MM.1S (cell line): Measurements from ENCODE around the gene OAF.

Experiments
- DNase-seq: peaks from one replicate; pipeline ENCODE4 v3.0.0-alpha.2; 2015
- H2AFZ ChIP-seq: fragments of 300-600 bp; sonication (generic); 2 replicates; pipeline ENCODE4 v1.6.0; 2016; ENCODE audit warnings: antibody characterized with exemption, low read length
- H3F3A ChIP-seq: fragments of 300-600 bp; sonication (generic); 2 replicates; pipeline ENCODE4 v1.6.1; 2016; ENCODE audit warnings: mild to moderate bottlenecking, antibody characterized with exemption, low read length, moderate library complexity, mixed read lengths; ENCODE audit not compliant: insufficient read depth
- H3K27ac ChIP-seq: fragments of 300-600 bp; sonication (generic); 2 replicates; pipeline ENCODE4 v1.5.1; 2016; ENCODE audit warnings: mild to moderate bottlenecking, low read length
- H3K27me3 ChIP-seq: fragments of 300-600 bp; sonication (generic); replicated peaks from 2 replicates; pipeline ENCODE4 v1.6.0; 2016; ENCODE audit warnings: low read length; ENCODE audit not compliant: insufficient read depth
- H3K36me3 ChIP-seq: fragments of 300-600 bp; sonication (generic); replicated peaks from 2 replicates; pipeline ENCODE4 v1.6.1; 2016; ENCODE audit warnings: mild to moderate bottlenecking, low read length, mixed read lengths; ENCODE audit not compliant: insufficient read depth
- H3K4me1 ChIP-seq: fragments of 300-600 bp; sonication (generic); 2 replicates; pipeline ENCODE4 v1.6.1; 2016; ENCODE audit warnings: low read length, mixed read lengths
- H3K4me2 ChIP-seq: fragments of 300-600 bp; sonication (generic); 2 replicates; pipeline ENCODE4 v1.6.0; 2016; ENCODE audit warnings: low read depth, low read length
- H3K4me3 ChIP-seq: fragments of 300-600 bp; sonication (generic); 2 replicates; pipeline ENCODE4 v1.5.1; 2016; ENCODE audit warnings: low read length, mixed read lengths
- H3K79me2 ChIP-seq: fragments of 300-600 bp; sonication (generic); 2 replicates; pipeline ENCODE4 v1.6.1; 2016; ENCODE audit warnings: mixed run types, low read length, mixed read lengths
- H3K9ac ChIP-seq: fragments of 300-600 bp; sonication (generic); 2 replicates; pipeline ENCODE4 v1.6.1; 2016; ENCODE audit warnings: low read length, mixed read lengths
- H3K9me2 ChIP-seq: fragments of 300-600 bp; sonication (generic); replicated peaks from 2 replicates; pipeline ENCODE4 v1.6.1; 2016; ENCODE audit warnings: mild to moderate bottlenecking, low read length, mixed read lengths; ENCODE audit not compliant: insufficient read depth
- H3K9me3 ChIP-seq: fragments of 300-600 bp; sonication (generic); replicated peaks from 2 replicates; pipeline ENCODE4 v1.6.1; 2016; ENCODE audit warnings: mild to moderate bottlenecking, low read length, mixed read lengths; ENCODE audit not compliant: insufficient read depth
- H4K20me1 ChIP-seq: fragments of 300-600 bp; sonication (generic); 2 replicates; pipeline ENCODE4 v1.6.1; 2016; ENCODE audit warnings: mild to moderate bottlenecking, low read length, moderate library complexity, mixed read lengths; ENCODE audit not compliant: insufficient read depth
- EZH2 ChIP-seq: fragments of 300-600 bp; sonication (generic); optimal IDR thresholded peaks from 2 replicates; pipeline ENCODE3; 2017; ENCODE audit warnings: low read depth, mild to moderate bottlenecking, antibody characterized with exemption, low read length, mixed read lengths
- EZH2phosphoT487 ChIP-seq: fragments of 300-600 bp; sonication (generic); IDR thresholded peaks from 2 replicates; pipeline ENCODE4 v1.6.1; 2018; ENCODE audit warnings: antibody characterized with exemption, low read length
- TF ChIP-seq, protein P1 (sequence below): fragments of 300-600 bp; sonication (generic); IDR thresholded peaks from 2 replicates; pipeline ENCODE4 v1.5.1; 2016; ENCODE audit warnings: antibody characterized with exemption, low read length, mixed read lengths

The OAF gene

DNA sequence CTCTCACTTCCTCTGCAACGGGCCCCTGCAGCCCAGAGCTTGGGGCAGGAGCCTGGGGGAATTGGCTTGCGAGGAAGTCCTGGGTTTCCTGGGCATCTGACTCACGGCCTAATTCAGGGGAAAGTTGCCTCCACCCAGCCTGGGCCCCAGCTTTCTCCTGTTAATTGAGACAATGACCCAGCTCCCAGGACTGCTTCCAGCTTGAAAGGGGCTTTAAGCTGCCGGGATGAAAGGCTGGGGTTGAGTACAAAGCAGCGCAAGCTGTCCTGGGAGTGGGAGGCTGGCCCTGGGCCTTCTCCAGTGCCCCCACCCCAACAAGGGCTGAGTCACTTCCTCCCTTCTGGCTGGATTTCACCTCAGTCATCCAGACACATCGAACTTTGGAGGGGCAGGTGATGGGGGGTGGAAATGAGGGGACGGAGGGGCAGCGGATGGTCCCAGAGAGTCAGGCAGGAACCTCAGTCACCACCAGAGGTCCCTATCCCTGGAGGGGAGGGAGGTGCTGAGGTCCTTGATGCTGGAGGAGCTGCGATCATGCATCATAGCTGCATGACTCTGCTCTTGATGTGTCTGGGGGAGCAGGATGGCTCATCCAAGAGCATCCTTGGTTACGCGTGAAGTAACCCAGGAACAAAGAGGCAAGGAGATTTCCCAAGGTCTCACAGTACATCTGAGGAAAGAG is 30.1 kb upstream of the OAF start:
- no peaks in the 10 kb centered on the region for H3K79me2 ChIP-seq
- H3K4me2 ChIP-seq = no peak overlapping the region
- no peaks in the 10 kb centered on the region for H4K20me1 ChIP-seq
- no peaks in the 10 kb centered on the region for H3K36me3 ChIP-seq
- H3K9me3 ChIP-seq = no peaks in the 10 kb centered on the region
- TF ChIP-seq EZH2 = no peak
- TF ChIP-seq, protein P1, sequence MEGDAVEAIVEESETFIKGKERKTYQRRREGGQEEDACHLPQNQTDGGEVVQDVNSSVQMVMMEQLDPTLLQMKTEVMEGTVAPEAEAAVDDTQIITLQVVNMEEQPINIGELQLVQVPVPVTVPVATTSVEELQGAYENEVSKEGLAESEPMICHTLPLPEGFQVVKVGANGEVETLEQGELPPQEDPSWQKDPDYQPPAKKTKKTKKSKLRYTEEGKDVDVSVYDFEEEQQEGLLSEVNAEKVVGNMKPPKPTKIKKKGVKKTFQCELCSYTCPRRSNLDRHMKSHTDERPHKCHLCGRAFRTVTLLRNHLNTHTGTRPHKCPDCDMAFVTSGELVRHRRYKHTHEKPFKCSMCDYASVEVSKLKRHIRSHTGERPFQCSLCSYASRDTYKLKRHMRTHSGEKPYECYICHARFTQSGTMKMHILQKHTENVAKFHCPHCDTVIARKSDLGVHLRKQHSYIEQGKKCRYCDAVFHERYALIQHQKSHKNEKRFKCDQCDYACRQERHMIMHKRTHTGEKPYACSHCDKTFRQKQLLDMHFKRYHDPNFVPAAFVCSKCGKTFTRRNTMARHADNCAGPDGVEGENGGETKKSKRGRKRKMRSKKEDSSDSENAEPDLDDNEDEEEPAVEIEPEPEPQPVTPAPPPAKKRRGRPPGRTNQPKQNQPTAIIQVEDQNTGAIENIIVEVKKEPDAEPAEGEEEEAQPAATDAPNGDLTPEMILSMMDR = no peak
- no peak for TF ChIP-seq EZH2phosphoT487
- peaks cover 11% of the 10 kb centered on the region; the same call in 1 of the 2 replicates for H3K27me3 ChIP-seq
- H3K4me1 ChIP-seq = no peaks in the 10 kb centered on the region
- no peak for DNase-seq
- H3K9ac ChIP-seq = no peak overlapping the region
- H3K4me3 ChIP-seq = no peak overlapping the region
- no peaks in the 10 kb centered on the region for H3F3A ChIP-seq
- no peaks in the 10 kb centered on the region for H3K9me2 ChIP-seq
- H3K27ac ChIP-seq = no peak overlapping the region
- no peak overlapping the region for H2AFZ ChIP-seq

DNA sequence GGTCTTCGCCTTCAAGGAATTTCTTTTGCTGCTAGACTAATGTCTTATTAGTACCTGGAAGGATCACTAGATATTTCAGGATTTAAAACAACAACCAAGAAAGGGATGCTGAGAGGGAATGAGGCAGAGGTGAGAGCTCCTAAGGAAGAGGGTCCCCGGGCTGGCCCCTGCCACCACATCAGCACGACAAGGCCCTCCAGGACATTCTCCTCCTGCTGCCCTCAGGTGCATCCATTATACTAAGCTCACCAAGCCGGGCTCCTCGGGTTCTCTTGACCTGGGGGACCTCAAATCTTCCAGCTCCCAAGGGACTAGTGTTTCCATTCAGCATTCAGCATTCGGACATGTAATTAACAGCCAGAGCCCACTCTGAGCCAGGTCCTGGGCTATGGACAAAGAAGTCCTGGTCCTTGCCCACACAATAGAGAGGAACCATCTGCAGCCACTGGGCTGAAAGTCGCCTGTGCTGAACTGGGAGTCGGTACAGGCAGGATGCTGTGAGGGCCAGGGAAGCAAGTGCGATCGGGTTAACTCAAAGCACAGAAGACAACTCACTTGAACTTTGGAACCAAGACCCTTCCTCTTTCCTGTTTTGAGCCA is 29.4 kb upstream of the OAF start:
- Histone ChIP-seq H3K4me3 (no peak overlapping the region), H3K27me3 (peaks cover 11% of the 10 kb centered on the region; the same call in 1 of the 2 replicates), H3K4me2 (no peak overlapping the region), H3F3A (no peaks in the 10 kb centered on the region), H3K9ac (no peak overlapping the region), H3K79me2 (no peaks in the 10 kb centered on the region), H4K20me1 (no peaks in the 10 kb centered on the region), H2AFZ (no peak overlapping the region), H3K9me2 (no peaks in the 10 kb centered on the region), H3K27ac (no peak overlapping the region), H3K36me3 (no peaks in the 10 kb centered on the region), H3K9me3 (no peaks in the 10 kb centered on the region), H3K4me1 (no peaks in the 10 kb centered on the region)
- no peak for DNase-seq
- TF ChIP-seq EZH2phosphoT487 = no peak
- TF ChIP-seq, protein P1 = no peak
- TF ChIP-seq EZH2 = no peak

DNA sequence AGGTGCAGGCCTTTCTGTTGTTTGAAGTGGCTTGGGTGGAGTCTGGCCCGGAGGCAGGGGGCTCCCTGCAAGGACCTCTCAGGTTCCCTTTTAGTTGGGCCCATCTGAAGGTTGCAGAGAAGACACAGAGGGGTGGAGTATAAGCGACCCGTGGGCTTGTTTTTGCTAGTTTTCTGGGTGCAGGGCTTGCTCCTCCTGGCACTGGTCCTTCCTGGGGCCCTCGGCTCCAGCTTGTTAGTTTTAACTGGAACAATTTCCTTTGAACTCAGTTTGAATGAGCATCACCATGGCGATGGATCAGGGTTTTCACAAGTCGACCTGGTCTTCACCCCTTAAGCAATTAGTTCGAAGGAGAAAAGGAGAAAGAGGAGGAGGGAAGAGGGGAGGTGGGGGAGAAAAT is 28.5 kb upstream of the OAF start:
- Histone ChIP-seq H3K4me3 (no peak overlapping the region), H3K9ac (no peak overlapping the region), H3F3A (no peaks in the 10 kb centered on the region), H3K9me2 (no peaks in the 10 kb centered on the region), H3K4me1 (no peaks in the 10 kb centered on the region), H3K27ac (no peak overlapping the region), H4K20me1 (no peaks in the 10 kb centered on the region), H3K27me3 (peaks cover 4% of the 10 kb centered on the region; the same call in 1 of the 2 replicates), H3K9me3 (no peaks in the 10 kb centered on the region), H3K36me3 (no peaks in the 10 kb centered on the region), H3K4me2 (no peak overlapping the region), H3K79me2 (no peaks in the 10 kb centered on the region), H2AFZ (no peak overlapping the region)
- TF ChIP-seq EZH2 = no peak
- no peak for TF ChIP-seq EZH2phosphoT487
- TF ChIP-seq, protein P1 = no peak
- DNase-seq = no peak
